Activated T-cell treated with anti-CD3 and anti-CD28 coated beads, Interleukin-2, amount 50 U/mL, for 4 hours (primary cell): ENCODE data around the gene NVL. TPM values are rescaled to one million over a fixed set of nuclear protein-coding genes. Genes with fewer than 3 reads are reported as not detected.
"Not testable (repeated sequence)": the region's sequence is repeated elsewhere in the genome, so short reads cannot be mapped to it uniquely, and the experiment has no call there.

ENCODE experiments used
- ATAC-seq, 2 donors: fragments of 200-7000 bp; cut with Tn5 transposase; one replicate each; pipeline ENCODE4 v1.10.0; 2021
- DNase-seq: peaks from one replicate; pipeline ENCODE4 v3.0.0-alpha.2; 2020
- H3K27me3 Mint-ChIP-seq: one replicate; pipeline ENCODE4 v1.8.0; 2021; ENCODE audit warnings: low read depth, mixed read lengths
- H3K36me3 Mint-ChIP-seq: one replicate; pipeline ENCODE4 v1.8.0; 2022; ENCODE audit warnings: mixed read lengths; ENCODE audit not compliant: insufficient read depth
- H3K4me1 Mint-ChIP-seq: one replicate; pipeline ENCODE4 v1.8.0; 2021; ENCODE audit warnings: low read depth, mixed read lengths
- H3K4me3 Mint-ChIP-seq: one replicate; pipeline ENCODE4 v1.8.0; 2021; ENCODE audit warnings: mild to moderate bottlenecking, moderate library complexity, mixed read lengths
- H3K9me3 Mint-ChIP-seq: one replicate; pipeline ENCODE4 v1.8.0; 2021; ENCODE audit warnings: mixed read lengths
- total RNA-seq, 3 donors: library from RNA; stranded (reverse); gene quantifications; one replicate each; pipeline ENCODE4 v1.2.1, GENCODE V29; 2021

The NVL gene
- total RNA-seq, 3 donors from 2014 or later: 40.0 to 42.7 (median 41.8) TPM

DNA sequence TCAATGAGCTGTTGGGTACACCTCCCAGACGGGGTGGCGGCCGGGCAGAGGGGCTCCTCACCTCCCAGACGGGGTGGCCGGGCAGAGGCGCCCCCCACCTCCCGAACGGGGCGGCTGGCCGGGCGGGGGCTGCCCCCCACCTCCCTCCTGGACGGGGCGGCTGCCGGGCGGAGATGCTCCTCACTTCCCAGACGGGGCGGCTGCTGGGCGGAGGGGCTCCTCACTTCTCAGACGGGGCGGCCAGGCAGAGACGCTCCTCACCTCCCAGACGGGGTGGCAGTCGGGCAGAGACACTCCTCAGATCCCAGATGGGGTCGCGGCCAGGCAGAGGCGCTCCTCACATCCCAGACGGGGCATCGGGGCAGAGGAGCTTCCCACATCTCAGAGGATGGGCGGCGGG lies 19.7 kb upstream of the NVL start:
- not testable (repeated sequence) for H3K36me3 Mint-ChIP-seq, H3K9me3 Mint-ChIP-seq, DNase-seq, H3K4me3 Mint-ChIP-seq, H3K27me3 Mint-ChIP-seq, ATAC-seq
- peaks cover 15% of the 10 kb centered on the region for H3K4me1 Mint-ChIP-seq

DNA sequence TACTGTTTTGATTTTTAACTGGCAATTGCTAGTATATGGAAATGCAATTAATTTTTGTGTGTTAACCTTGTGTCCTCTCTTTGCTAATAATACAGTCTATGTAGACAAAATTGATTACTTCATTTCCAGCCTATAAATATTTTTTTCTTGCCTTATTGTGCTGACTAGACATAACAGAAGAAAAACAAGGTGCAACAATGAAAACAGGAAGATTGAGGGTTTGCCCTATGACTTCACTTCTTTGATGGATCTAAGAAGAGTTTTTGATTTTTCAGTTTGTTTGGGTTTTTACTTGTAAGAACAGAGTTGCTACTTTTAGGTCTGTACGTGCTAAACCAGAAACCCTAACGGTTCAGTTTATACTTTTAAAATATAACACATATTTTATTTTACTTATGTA lies 18.2 kb upstream of the NVL start:
- Mint-ChIP-seq H3K27me3 (no peaks in the 10 kb centered on the region), H3K36me3 (no peaks in the 10 kb centered on the region), H3K9me3 (peaks cover under 1% of the 10 kb centered on the region), H3K4me1 (peaks cover 15% of the 10 kb centered on the region), H3K4me3 (no peak overlapping the region)
- DNase-seq (no peak), ATAC-seq (no peak)

DNA sequence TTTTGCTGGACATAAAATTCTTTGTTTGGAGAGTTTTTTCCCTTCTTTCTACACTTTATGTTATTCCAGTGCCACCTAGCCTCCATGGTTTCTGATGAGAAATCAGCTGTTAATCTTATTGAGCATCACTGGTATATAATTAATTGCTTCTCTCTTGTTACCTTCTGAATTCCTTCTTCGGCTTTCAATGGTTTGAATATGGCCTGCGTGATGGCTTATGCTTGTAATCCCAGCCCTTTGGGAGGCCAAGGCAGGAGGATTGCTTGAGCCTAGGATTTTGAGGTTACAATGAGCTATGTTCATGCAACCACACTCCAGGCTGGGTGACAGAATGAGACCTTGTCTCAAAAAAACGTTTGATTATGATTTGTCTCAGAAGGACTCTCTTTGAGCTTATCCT lies 13.7 kb upstream of the NVL start:
- ATAC-seq (no peak), DNase-seq (no peak)
- H3K9me3 Mint-ChIP-seq: peaks cover 4% of the 10 kb centered on the region
- H3K4me1 Mint-ChIP-seq: peaks cover 15% of the 10 kb centered on the region
- no peaks in the 10 kb centered on the region for H3K27me3 Mint-ChIP-seq
- H3K4me3 Mint-ChIP-seq: no peak overlapping the region
- no peaks in the 10 kb centered on the region for H3K36me3 Mint-ChIP-seq

DNA sequence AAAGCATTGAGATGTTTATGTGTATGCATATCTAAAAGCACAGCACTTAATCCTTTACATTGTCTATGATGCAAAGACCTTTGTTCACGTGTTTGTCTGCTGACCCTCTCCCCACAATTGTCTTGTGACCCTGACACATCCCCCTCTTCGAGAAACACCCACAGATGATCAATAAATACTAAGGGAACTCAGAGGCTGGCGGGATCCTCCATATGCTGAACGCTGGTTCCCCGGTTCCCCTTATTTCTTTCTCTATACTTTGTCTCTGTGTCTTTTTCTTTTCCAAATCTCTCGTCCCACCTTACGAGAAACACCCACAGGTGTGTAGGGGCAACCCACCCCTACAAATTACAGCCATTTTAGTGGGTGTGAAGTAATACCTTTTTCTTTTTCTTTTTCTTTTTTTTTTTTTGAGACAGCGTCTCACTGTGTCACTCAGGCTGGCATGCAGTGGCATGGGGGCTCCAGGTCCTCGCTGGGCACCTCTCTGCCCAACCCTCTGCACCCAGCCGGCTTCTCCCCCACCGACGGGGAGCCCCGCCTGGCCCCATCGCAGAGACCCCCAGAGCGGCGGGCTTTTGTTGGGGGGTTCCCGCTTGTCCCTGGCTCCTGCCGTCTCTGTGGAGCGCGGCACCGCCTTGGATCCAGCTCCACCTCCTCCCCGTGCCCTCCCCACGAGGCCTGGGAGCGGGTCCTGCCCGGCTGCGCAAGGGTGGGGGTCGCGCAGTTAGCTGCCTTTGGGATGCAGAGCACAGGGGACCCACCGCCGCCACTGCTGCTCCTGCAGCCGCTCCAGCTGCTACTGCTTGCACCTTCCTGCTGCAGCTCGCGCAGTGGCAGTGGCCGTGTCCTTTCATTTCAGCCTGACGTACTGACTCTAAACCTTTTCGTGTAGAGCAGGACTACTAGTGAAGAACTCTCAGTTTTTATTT lies 10.7 kb upstream of the NVL start:
- not testable (repeated sequence) for H3K36me3 Mint-ChIP-seq, H3K27me3 Mint-ChIP-seq, H3K4me1 Mint-ChIP-seq, H3K9me3 Mint-ChIP-seq
- ATAC-seq (peak; percentile 69 to 72), DNase-seq (peak; percentile 27)
- H3K4me3 Mint-ChIP-seq: peak overlapping the region; percentile 68

DNA sequence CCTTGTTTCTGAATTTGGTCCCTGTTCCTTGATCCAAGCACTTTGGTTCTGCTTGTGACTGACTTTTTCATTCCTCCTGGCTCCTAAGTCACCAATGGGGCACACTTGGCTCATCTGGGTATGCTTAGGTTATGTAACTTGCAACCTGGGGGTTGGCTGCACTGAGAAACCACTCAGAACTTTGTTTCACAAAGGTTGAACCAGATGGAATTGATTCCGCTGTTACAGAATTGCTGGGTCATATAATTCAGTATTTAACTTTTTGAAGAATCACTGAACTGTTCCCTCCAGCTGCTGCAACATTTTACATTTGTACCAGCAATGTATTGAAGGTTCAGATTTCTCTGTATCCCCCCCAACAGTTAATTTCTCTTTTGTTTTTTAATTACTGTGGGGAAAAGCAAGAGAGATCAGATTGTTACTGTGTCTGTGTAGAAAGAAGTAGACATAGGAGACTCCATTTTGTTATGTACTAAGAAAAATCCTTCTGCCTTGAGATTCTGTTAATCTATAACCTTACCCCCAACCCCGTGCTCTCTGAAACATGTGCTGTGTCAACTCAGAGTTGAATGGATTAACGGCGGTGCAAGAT lies 9.6 kb upstream of the NVL start:
- H3K9me3 Mint-ChIP-seq: peaks cover 4% of the 10 kb centered on the region
- no peaks in the 10 kb centered on the region for H3K36me3 Mint-ChIP-seq
- DNase-seq: no peak
- H3K27me3 Mint-ChIP-seq: no peaks in the 10 kb centered on the region
- ATAC-seq: no peak
- no peak overlapping the region for H3K4me3 Mint-ChIP-seq
- peaks cover 3% of the 10 kb centered on the region for H3K4me1 Mint-ChIP-seq

DNA sequence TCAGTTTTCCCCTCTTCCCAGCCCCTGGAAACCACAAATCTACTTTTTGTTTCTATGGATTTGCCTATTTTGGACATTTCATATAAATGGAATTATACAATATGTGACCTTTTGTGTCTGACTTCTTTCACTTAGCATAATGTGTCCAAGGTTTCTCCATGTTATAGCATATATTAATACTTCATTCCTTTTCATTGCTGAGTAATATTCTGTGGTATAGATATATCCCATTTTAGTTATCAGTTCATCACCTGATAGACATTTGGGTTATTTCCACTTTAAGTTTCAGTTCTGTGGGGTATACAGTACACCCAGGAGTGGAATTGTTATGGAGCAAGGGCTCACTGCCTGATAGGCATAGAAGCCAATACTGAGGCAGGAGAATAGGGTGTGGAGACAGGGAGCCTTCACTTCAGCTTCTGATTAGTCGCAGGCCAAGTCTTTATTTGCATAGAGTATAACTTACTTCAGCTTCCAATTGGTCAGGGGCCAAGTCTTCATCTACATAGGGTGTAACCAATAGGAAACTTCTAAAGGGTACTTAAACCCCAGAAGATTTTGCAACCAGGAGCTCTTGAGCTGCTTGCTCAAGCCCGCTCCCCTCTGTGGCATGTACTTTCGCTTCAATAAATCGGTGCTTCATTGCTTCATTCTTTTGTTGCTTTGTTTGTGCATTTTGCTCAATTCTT lies 8.3 kb upstream of the NVL start:
- ATAC-seq: no peak
- Mint-ChIP-seq H3K4me1 (peaks cover 12% of the 10 kb centered on the region), H3K9me3 (peaks cover 4% of the 10 kb centered on the region), H3K4me3 (no peak overlapping the region), H3K36me3 (no peaks in the 10 kb centered on the region), H3K27me3 (no peaks in the 10 kb centered on the region)
- DNase-seq: no peak

DNA sequence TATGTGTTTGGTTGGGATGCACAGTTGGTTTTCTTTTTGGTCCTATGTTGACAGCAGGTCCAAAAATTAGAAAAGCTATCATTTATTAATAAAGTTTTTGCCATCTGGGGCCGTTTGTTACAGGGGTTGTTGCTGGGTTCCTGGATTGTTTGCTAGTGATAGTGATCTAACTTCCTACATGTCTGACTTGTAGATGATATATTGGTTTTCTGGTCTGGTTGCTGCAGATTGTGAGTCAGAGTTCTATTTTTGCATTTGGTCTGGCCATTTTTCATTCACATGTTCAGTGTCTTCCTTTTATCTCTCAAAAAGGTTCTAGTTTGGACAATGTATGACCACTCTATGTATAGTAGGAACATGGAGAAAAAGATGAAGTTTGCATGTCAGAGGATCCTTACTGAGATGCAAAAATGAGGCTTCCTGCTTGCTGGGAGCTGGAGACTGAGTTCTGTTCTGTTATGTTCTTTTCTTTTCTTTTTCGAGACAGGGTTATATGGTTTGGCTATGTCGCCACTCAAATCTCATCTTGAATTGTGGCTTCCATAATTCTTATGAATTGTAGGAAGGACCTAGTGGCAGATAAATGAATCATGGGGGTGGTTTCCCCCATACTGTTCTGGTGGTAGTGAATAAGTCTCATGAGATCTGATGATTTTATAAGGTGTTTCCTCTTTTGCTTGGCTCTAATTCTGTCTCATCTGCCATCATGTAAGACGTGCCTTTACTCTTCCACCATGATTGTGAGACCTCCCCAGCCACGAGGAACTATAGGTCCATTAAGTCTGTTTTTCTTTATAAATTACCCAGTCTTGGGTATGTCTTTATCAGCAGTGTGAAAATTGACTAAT lies 4.2 kb upstream of the NVL start:
- Mint-ChIP-seq H3K27me3 (no peaks in the 10 kb centered on the region), H3K4me3 (no peak overlapping the region), H3K36me3 (no peaks in the 10 kb centered on the region), H3K9me3 (no peaks in the 10 kb centered on the region), H3K4me1 (peaks cover 22% of the 10 kb centered on the region)
- peak; percentile 3 to 35 for ATAC-seq
- DNase-seq: no peak

DNA sequence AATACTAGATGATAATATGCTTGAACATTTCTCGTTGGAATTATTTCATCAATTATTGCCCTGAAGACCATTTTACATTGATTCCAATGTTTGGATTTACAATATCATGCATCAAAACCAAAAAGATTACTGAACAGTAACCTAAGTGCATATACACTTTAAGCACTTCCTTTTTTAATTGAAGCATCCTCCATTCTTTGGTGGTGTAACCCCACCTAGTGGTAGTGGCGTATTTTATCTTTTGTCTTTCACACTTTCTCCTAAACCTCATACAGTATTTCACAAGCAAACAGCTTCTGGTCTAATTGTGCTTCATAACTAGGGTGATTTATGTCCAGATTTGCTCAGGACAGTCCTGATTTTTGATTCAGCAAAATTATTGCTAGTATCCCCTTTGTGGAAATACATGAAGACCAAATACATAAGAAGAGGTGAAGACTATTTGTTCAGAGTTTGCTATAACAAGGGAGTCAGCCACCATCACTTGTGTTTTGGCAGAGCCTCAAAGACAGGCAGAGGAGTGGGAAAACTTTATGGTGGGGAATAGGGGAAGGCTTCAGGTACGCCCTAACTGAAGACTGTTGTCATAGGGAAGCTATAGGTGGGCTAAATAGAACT lies 3.4 kb upstream of the NVL start:
- Mint-ChIP-seq H3K9me3 (no peaks in the 10 kb centered on the region), H3K4me3 (no peak overlapping the region), H3K27me3 (no peaks in the 10 kb centered on the region), H3K36me3 (no peaks in the 10 kb centered on the region), H3K4me1 (peaks cover 26% of the 10 kb centered on the region)
- DNase-seq (no peak), ATAC-seq (no peak)

DNA sequence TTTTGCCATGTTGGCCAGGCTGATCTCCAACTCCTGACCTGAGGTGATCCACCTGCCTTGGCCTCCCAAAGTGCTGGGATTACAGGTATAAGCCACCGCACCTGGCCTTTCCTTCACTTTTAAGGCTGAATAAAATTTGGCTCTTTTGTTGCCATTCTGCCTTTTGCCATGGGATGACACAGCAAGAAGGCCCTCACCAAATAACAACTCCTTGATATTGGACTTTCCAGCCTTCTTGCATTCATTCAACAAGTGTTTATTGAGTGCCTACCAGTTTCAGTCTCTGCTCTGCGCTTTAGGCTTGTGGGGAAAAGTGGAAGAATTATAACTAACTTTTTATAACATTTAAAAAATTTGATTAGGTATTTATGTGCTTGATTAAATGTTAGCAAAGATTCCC lies 1.9 kb upstream of the NVL start:
- H3K4me1 Mint-ChIP-seq: peaks cover 38% of the 10 kb centered on the region
- peaks cover 4% of the 10 kb centered on the region for H3K36me3 Mint-ChIP-seq
- DNase-seq (no peak), ATAC-seq (no peak)
- H3K9me3 Mint-ChIP-seq: no peaks in the 10 kb centered on the region
- H3K27me3 Mint-ChIP-seq: no peaks in the 10 kb centered on the region
- no peak overlapping the region for H3K4me3 Mint-ChIP-seq

DNA sequence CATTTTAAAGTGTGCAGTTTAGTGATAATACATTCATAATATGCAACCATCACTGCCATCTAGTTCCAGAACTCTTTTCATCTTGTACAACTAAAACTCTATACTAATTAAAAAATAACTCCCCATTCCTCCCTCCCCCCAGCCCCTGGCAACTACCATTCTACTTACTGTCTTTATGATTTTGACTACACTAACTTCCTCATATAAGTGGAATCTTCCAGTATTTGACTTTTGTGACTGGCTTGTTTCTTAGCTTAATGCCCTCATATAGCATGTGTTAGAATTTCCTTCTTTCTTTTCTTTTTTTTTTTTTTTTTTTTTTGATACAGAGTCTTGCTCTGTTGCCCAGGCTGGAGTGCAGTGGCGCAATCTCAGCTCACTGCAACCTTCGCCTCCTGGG lies 1.4 kb upstream of the NVL start:
- Mint-ChIP-seq H3K27me3 (no peaks in the 10 kb centered on the region), H3K36me3 (peaks cover 4% of the 10 kb centered on the region), H3K4me3 (peak overlapping the region; percentile 96), H3K4me1 (peaks cover 40% of the 10 kb centered on the region), H3K9me3 (no peaks in the 10 kb centered on the region)
- no peak for DNase-seq
- ATAC-seq: no peak

DNA sequence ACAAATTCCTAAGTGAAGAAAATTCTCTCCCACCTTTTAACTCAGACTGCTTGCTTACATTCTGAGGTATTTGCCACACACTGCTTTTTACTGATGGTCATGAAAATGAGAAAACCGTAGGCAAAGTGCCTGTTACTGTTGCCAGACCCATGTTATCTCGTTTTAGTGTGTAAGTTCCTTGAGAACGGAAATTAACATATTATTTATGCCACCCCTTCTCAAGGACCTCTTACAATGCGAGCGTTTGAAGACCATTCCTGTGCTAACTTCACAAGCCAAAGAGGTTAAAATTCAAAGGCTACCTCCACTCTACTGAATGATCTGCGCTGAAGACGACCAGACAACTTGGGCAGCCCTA lies 509 bp downstream of the NVL start:
- ATAC-seq: no peak
- H3K36me3 Mint-ChIP-seq: peaks cover 4% of the 10 kb centered on the region
- no peaks in the 10 kb centered on the region for H3K27me3 Mint-ChIP-seq
- peaks cover 42% of the 10 kb centered on the region for H3K4me1 Mint-ChIP-seq
- H3K9me3 Mint-ChIP-seq: no peaks in the 10 kb centered on the region
- peak overlapping the region; percentile 96 for H3K4me3 Mint-ChIP-seq
- DNase-seq: no peak

DNA sequence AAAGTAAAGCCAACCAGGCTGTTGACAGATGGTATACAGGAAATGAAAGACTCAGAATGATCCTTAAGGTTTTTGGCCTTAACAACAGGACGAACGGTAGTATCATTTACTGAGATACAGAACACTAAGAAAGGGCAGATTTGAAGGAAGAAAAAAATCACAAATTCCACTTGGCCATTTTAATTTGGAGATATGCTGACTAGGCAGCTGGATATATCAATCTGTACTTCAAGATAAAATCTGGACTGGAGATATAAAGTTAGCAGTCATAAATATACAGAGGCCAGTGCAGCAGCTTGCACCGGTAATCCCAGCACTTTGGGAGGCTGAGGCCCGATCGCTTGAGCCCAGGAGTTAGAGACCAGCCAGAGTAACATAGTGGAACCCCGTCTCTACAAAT lies 1.3 kb downstream of the NVL start:
- H3K9me3 Mint-ChIP-seq: no peaks in the 10 kb centered on the region
- no peak for DNase-seq
- H3K4me3 Mint-ChIP-seq: peak overlapping the region; percentile 96
- H3K36me3 Mint-ChIP-seq: peaks cover 4% of the 10 kb centered on the region
- no peak for ATAC-seq
- peaks cover 36% of the 10 kb centered on the region for H3K4me1 Mint-ChIP-seq
- no peaks in the 10 kb centered on the region for H3K27me3 Mint-ChIP-seq

DNA sequence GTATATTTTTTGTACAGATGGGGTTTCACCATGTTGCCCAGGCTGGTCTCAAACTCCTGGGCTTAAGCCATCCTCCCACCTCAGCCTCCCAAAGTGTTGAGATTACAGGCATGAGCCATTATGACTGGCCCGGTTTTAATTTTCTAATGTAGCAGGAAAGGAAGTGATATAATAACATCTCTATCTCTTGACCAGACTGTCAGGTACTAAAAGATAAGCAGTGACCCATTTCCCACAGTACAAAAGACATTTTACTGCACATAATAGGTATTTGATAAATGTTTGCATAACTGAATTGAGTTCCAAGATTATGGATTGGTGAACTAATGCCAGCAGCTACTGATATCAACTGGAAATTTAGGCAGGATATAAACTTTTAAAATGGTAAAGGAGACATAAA lies 4.0 kb downstream of the NVL start:
- no peak for DNase-seq
- Mint-ChIP-seq H3K9me3 (no peaks in the 10 kb centered on the region), H3K4me3 (no peak overlapping the region), H3K4me1 (peaks cover 37% of the 10 kb centered on the region), H3K27me3 (no peaks in the 10 kb centered on the region), H3K36me3 (peaks cover 4% of the 10 kb centered on the region)
- no peak for ATAC-seq

DNA sequence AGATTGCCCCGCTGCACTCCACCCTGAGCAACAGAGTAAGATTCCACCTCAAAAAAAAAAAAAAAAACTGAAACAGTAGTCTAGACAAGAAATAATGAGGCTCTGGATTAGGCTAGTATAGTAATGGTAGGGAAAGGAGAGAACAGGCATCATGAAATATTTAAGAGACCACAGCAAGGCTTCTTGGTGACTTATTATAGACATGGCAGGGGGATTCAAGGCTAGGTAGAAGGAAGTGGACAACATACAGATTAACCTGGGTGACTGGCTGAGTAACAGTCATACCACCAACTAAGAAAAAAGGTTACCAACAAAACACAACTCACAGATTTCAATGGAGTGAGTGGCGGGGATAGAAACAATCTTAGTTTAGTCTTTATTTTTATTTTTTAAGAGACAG lies 8.3 kb downstream of the NVL start:
- Mint-ChIP-seq H3K9me3 (no peaks in the 10 kb centered on the region), H3K27me3 (no peaks in the 10 kb centered on the region), H3K36me3 (peaks cover 6% of the 10 kb centered on the region), H3K4me3 (no peak overlapping the region), H3K4me1 (peaks cover 14% of the 10 kb centered on the region)
- DNase-seq (no peak), ATAC-seq (no peak)
